Measurements from ENCODE around the gene TYMS.

TYMS gene

GRCh38 chr18:685438-685837 is 28.0 kb downstream of the TYMS start:
- H3K9me3 ChIP-seq (ENCODE audit: control insufficient read depth, low read length): no peaks in the 10 kb centered on the region
- peaks cover 30% of the 10 kb centered on the region for H3K4me1 ChIP-seq (ENCODE audit: control insufficient read depth, insufficient read depth, low read length)
- WGBS, 2 experiments: 90% methylated on average over 3 of the region's 3 CpGs
- no peak overlapping the region for H3K4me3 ChIP-seq (ENCODE audit: insufficient read depth, low read depth, low read length)
- no peaks in the 10 kb centered on the region for H3K36me3 ChIP-seq (ENCODE audit: control insufficient read depth, insufficient read depth, low read length)
- H3K27ac ChIP-seq (ENCODE audit: insufficient read depth, low read depth, low read length, poor library complexity, severe bottlenecking): no peak overlapping the region
- no peaks in the 10 kb centered on the region for H3K27me3 ChIP-seq (ENCODE audit: control insufficient read depth, insufficient read depth, low read length, poor library complexity, severe bottlenecking)

- 3 to 4% methylated on average over 11 of the region's 11 CpGs for WGBS, 2 experiments
- H3K27me3 ChIP-seq (ENCODE audit: control insufficient read depth, insufficient read depth, low read length, poor library complexity, severe bottlenecking): no peaks in the 10 kb centered on the region
- H3K36me3 ChIP-seq (ENCODE audit: control insufficient read depth, insufficient read depth, low read length): no peaks in the 10 kb centered on the region
- H3K27ac ChIP-seq (ENCODE audit: insufficient read depth, low read depth, low read length, poor library complexity, severe bottlenecking): peak overlapping the region; percentile 77
- no peak overlapping the region for H3K4me3 ChIP-seq (ENCODE audit: insufficient read depth, low read depth, low read length)
- H3K4me1 ChIP-seq (ENCODE audit: control insufficient read depth, insufficient read depth, low read length): peaks cover 30% of the 10 kb centered on the region
- no peaks in the 10 kb centered on the region for H3K9me3 ChIP-seq (ENCODE audit: control insufficient read depth, low read length)
Measured at GRCh38 chr18:686339-687111, 29.1 kb downstream of the TYMS start.

GRCh38 chr18:688323-688722 is 30.9 kb downstream of the TYMS start:
- Histone ChIP-seq H3K27me3 (ENCODE audit: control insufficient read depth, insufficient read depth, low read length, poor library complexity, severe bottlenecking) (no peaks in the 10 kb centered on the region), H3K9me3 (ENCODE audit: control insufficient read depth, low read length) (no peaks in the 10 kb centered on the region), H3K4me3 (ENCODE audit: insufficient read depth, low read depth, low read length) (no peak overlapping the region), H3K27ac (ENCODE audit: insufficient read depth, low read depth, low read length, poor library complexity, severe bottlenecking) (no peak overlapping the region), H3K36me3 (ENCODE audit: control insufficient read depth, insufficient read depth, low read length) (no peaks in the 10 kb centered on the region), H3K4me1 (ENCODE audit: control insufficient read depth, insufficient read depth, low read length) (peaks cover 30% of the 10 kb centered on the region)
- 90 to 91% methylated on average over 5 of the region's 5 CpGs for WGBS, 2 experiments

- H3K27me3 ChIP-seq (ENCODE audit: control insufficient read depth, insufficient read depth, low read length, poor library complexity, severe bottlenecking): no peaks in the 10 kb centered on the region
- peaks cover 7% of the 10 kb centered on the region for H3K4me1 ChIP-seq (ENCODE audit: control insufficient read depth, insufficient read depth, low read length)
- H3K36me3 ChIP-seq (ENCODE audit: control insufficient read depth, insufficient read depth, low read length): peaks cover 4% of the 10 kb centered on the region
- no peak overlapping the region for H3K4me3 ChIP-seq (ENCODE audit: insufficient read depth, low read depth, low read length)
- H3K27ac ChIP-seq (ENCODE audit: insufficient read depth, low read depth, low read length, poor library complexity, severe bottlenecking): no peak overlapping the region
- H3K9me3 ChIP-seq (ENCODE audit: control insufficient read depth, low read length): no peaks in the 10 kb centered on the region
- WGBS, 2 experiments: 94% methylated on average over 6 of the region's 6 CpGs
Measured at GRCh38 chr18:692824-693223, 35.4 kb downstream of the TYMS start.

- Histone ChIP-seq H3K9me3 (ENCODE audit: control insufficient read depth, low read length) (no peaks in the 10 kb centered on the region), H3K4me3 (ENCODE audit: insufficient read depth, low read depth, low read length) (no peak overlapping the region), H3K4me1 (ENCODE audit: control insufficient read depth, insufficient read depth, low read length) (peaks cover 2% of the 10 kb centered on the region), H3K27me3 (ENCODE audit: control insufficient read depth, insufficient read depth, low read length, poor library complexity, severe bottlenecking) (no peaks in the 10 kb centered on the region), H3K36me3 (ENCODE audit: control insufficient read depth, insufficient read depth, low read length) (peaks cover 4% of the 10 kb centered on the region), H3K27ac (ENCODE audit: insufficient read depth, low read depth, low read length, poor library complexity, severe bottlenecking) (no peak overlapping the region)
- 90 to 91% methylated on average over 8 of the region's 8 CpGs for WGBS, 2 experiments
Measured at GRCh38 chr18:693466-694187, 36.2 kb downstream of the TYMS start.

GRCh38 chr18:697012-697411 is 39.6 kb downstream of the TYMS start:
- Histone ChIP-seq H3K4me1 (ENCODE audit: control insufficient read depth, insufficient read depth, low read length) (no peaks in the 10 kb centered on the region), H3K4me3 (ENCODE audit: insufficient read depth, low read depth, low read length) (no peak overlapping the region), H3K27ac (ENCODE audit: insufficient read depth, low read depth, low read length, poor library complexity, severe bottlenecking) (no peak overlapping the region), H3K9me3 (ENCODE audit: control insufficient read depth, low read length) (no peaks in the 10 kb centered on the region), H3K27me3 (ENCODE audit: control insufficient read depth, insufficient read depth, low read length, poor library complexity, severe bottlenecking) (no peaks in the 10 kb centered on the region), H3K36me3 (ENCODE audit: control insufficient read depth, insufficient read depth, low read length) (peaks cover 4% of the 10 kb centered on the region)
- 94 to 96% methylated on average over 4 of the region's 4 CpGs for WGBS, 2 experiments

- Histone ChIP-seq H3K4me1 (ENCODE audit: control insufficient read depth, insufficient read depth, low read length) (no peaks in the 10 kb centered on the region), H3K27ac (ENCODE audit: insufficient read depth, low read depth, low read length, poor library complexity, severe bottlenecking) (no peak overlapping the region), H3K9me3 (ENCODE audit: control insufficient read depth, low read length) (no peaks in the 10 kb centered on the region), H3K4me3 (ENCODE audit: insufficient read depth, low read depth, low read length) (no peak overlapping the region), H3K27me3 (ENCODE audit: control insufficient read depth, insufficient read depth, low read length, poor library complexity, severe bottlenecking) (no peaks in the 10 kb centered on the region), H3K36me3 (ENCODE audit: control insufficient read depth, insufficient read depth, low read length) (peaks cover 4% of the 10 kb centered on the region)
- 85 to 87% methylated on average over 10 of the region's 10 CpGs for WGBS, 2 experiments
Measured at GRCh38 chr18:697800-698199, 40.3 kb downstream of the TYMS start.

- WGBS, 2 experiments: 86% methylated on average over 8 of the region's 8 CpGs
Measured at GRCh38 chr18:703213-703967, 45.9 kb downstream of the TYMS start.

GRCh38 chr18:706405-706804 is 49.0 kb downstream of the TYMS start:
- no peaks in the 10 kb centered on the region for H3K27me3 ChIP-seq (ENCODE audit: control insufficient read depth, insufficient read depth, low read length, poor library complexity, severe bottlenecking)
- H3K9me3 ChIP-seq (ENCODE audit: control insufficient read depth, low read length): no peaks in the 10 kb centered on the region
- WGBS, 2 experiments: 78 to 88% methylated on average over 8 of the region's 8 CpGs
- H3K36me3 ChIP-seq (ENCODE audit: control insufficient read depth, insufficient read depth, low read length): no peaks in the 10 kb centered on the region
- no peak overlapping the region for H3K27ac ChIP-seq (ENCODE audit: insufficient read depth, low read depth, low read length, poor library complexity, severe bottlenecking)
- no peaks in the 10 kb centered on the region for H3K4me1 ChIP-seq (ENCODE audit: control insufficient read depth, insufficient read depth, low read length)
- H3K4me3 ChIP-seq (ENCODE audit: insufficient read depth, low read depth, low read length): no peak overlapping the region

More at GRCh38 chr18:703213-703967, 45.9 kb downstream of the TYMS start:
- Histone ChIP-seq H3K36me3 (ENCODE audit: control insufficient read depth, insufficient read depth, low read length) (no peaks in the 10 kb centered on the region), H3K27me3 (ENCODE audit: control insufficient read depth, insufficient read depth, low read length, poor library complexity, severe bottlenecking) (no peaks in the 10 kb centered on the region), H3K4me1 (ENCODE audit: control insufficient read depth, insufficient read depth, low read length) (no peaks in the 10 kb centered on the region), H3K4me3 (ENCODE audit: insufficient read depth, low read depth, low read length) (no peak overlapping the region), H3K9me3 (ENCODE audit: control insufficient read depth, low read length) (no peaks in the 10 kb centered on the region), H3K27ac (ENCODE audit: insufficient read depth, low read depth, low read length, poor library complexity, severe bottlenecking) (no peak overlapping the region)

- H3K9me3 ChIP-seq (ENCODE audit: control insufficient read depth, low read length): no peaks in the 10 kb centered on the region
- 93 to 96% methylated on average over 9 of the region's 10 CpGs for WGBS, 2 experiments
- no peak overlapping the region for H3K4me3 ChIP-seq (ENCODE audit: insufficient read depth, low read depth, low read length)
- H3K36me3 ChIP-seq (ENCODE audit: control insufficient read depth, insufficient read depth, low read length): no peaks in the 10 kb centered on the region
- no peaks in the 10 kb centered on the region for H3K27me3 ChIP-seq (ENCODE audit: control insufficient read depth, insufficient read depth, low read length, poor library complexity, severe bottlenecking)
- H3K4me1 ChIP-seq (ENCODE audit: control insufficient read depth, insufficient read depth, low read length): no peaks in the 10 kb centered on the region
- no peak overlapping the region for H3K27ac ChIP-seq (ENCODE audit: insufficient read depth, low read depth, low read length, poor library complexity, severe bottlenecking)
Measured at GRCh38 chr18:708096-708495, 50.6 kb downstream of the TYMS start.

Measured in ectodermal cell (in vitro differentiated cells).